ENCODE measurements around the gene RPL21. TPM values are rescaled to one million over a fixed set of nuclear protein-coding genes. Genes with fewer than 3 reads are reported as not detected.

RPL21 gene
- total and polyA plus RNA-seq, 2 donors (not counting 1 experiment from before 2014, with no cell fraction given): 831 to 1,841 TPM

DNA sequence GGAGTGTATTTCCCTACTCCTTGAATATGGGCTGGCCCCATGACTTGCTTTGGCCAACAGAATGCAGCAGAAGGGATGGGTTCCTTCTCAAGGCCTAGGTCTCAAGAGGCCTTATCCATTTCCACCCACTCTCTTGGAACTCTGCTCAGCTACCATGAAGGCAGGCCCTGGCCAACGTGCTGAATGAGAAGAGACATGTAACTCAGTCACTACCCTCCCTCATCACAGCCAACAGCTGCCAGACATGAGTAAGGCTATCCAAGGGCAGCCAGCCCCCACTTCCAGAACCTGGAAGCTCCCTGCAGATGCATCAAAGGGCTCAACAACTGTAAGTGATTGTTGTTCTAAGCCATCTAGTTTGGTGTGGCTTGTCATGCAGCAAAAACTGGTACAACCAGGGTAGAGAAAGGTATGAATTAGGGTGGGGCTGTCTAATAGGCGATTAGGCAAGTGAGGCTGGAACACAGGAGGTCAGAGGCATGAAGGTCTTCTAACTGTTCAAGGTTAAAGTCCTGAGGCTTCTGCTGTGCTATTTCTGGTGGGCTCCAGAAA lies 17.8 kb downstream of the RPL21 start:
- no peak overlapping the region for H3K27ac ChIP-seq (ENCODE audit: insufficient read depth, low read length)
- no peak overlapping the region for H3K4me2 ChIP-seq (ENCODE audit: extremely low read depth, insufficient read depth, low read length)
- H3K4me3 ChIP-seq (replicated peaks in 1 of 4; ENCODE audit: control extremely low read depth in 1 of 4, insufficient read depth in 1 of 4, low read depth in 3 of 4, low read length in 4 of 4): no peak overlapping the region
- H3K9me3 ChIP-seq (ENCODE audit: control insufficient read depth, insufficient read depth, low read depth, low read length): no peaks in the 10 kb centered on the region
- H3K79me2 ChIP-seq (ENCODE audit: control insufficient read depth, insufficient read depth, low read length): no peaks in the 10 kb centered on the region
- H3K4me1 ChIP-seq (ENCODE audit: control insufficient read depth, extremely low read depth, insufficient read depth, low read length): peaks cover 13% of the 10 kb centered on the region
- no peaks in the 10 kb centered on the region for H4K20me1 ChIP-seq (ENCODE audit: control insufficient read depth, extremely low read depth, insufficient read depth, low read length)
- no peaks in the 10 kb centered on the region for H3K36me3 ChIP-seq (ENCODE audit: control insufficient read depth, insufficient read depth, low read length)
- DNase-seq (ENCODE audit: low read depth in 2 of 2): no peak
- TF ChIP-seq EZH2 (IDR thresholded peaks at IDR 0.05; ENCODE audit: low read length, missing control alignments) (no peak), CTCF (conservative IDR thresholded peaks at IDR 0.05 in 1 of 2, IDR thresholded peaks at IDR 0.05 in 1 of 2; ENCODE audit: low read depth in 1 of 2, low read length in 2 of 2) (no peak)
- no peaks in the 10 kb centered on the region for H3K27me3 ChIP-seq (ENCODE audit: control insufficient read depth, insufficient read depth, low read length)
- no peak overlapping the region for H2AFZ ChIP-seq (ENCODE audit: low read length)
- no peak overlapping the region for H3K9ac ChIP-seq (ENCODE audit: insufficient read depth, low read length)

DNA sequence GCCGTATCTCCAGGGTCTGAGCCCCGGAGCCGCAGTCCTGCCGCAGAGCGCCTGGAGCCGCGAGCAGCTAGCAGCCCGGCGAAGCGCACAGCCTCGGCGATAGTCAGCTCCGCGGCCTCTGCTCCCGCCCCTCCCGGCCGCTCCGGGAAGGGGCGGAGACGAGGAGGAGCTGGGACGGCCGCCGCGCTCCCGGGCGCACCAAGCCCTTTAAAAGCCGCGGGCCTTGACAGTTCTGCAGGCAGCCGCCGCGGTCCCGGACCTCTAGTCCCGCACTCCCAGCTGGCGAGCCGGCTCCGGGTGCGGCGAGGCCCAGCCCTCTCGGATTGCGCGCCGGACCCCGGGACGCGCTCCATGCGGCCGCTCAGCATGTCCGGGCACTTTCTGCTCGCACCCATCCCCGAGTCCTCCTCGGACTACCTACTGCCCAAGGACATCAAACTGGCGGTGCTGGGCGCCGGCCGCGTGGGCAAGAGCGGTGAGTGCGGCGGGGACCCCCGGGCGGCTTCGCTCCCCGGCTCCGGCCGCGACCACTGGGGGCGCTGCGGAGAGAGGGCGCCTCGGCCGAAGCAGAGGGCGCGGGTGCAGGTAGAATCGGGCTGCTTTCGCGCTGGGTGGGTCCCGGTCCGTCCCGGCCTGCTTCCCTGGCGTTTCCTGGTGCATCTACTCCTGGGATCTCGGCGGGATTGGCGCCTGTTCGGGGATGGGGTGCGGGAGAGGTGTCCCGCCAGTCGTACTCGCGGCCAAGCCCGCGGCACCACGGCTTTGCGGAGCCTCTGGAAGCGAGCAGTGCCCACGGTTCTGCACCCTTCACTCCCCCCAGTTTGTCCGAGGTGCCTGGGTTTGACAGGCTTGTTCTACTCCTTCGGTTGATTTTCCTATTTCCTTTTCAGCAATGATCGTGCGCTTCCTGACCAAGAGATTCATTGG lies 19.5 kb downstream of the RPL21 start, which contains the start of gene RASL11A:
Gene RASL11A (plus strand): TSS at position 237 of the 927 bp plus-strand sequence. CDS start 115 bp downstream, at position 352.
- peak; percentile 86 to 94 for DNase-seq (ENCODE audit: low read depth in 2 of 2)
- peak within 1 kb of the TSS; percentile 82 for H3K9ac ChIP-seq (ENCODE audit: insufficient read depth, low read length)
- H3K4me3 ChIP-seq (replicated peaks in 1 of 4; ENCODE audit: control extremely low read depth in 1 of 4, insufficient read depth in 1 of 4, low read depth in 3 of 4, low read length in 4 of 4): peak within 1 kb of the TSS; percentile 70 to 94 (median 78)

More for the DNA sequence above, 19.5 kb downstream of the RPL21 start, which contains the start of gene RASL11A:
- Histone ChIP-seq H2AFZ (ENCODE audit: low read length) (peak within 1 kb of the TSS; percentile 75), H3K79me2 (ENCODE audit: control insufficient read depth, insufficient read depth, low read length) (no peaks in the 10 kb centered on the region), H3K27me3 (ENCODE audit: control insufficient read depth, insufficient read depth, low read length) (no peaks in the 10 kb centered on the region), H3K27ac (ENCODE audit: insufficient read depth, low read length) (peak within 1 kb of the TSS; percentile 77), H4K20me1 (ENCODE audit: control insufficient read depth, extremely low read depth, insufficient read depth, low read length) (no peaks in the 10 kb centered on the region), H3K36me3 (ENCODE audit: control insufficient read depth, insufficient read depth, low read length) (no peaks in the 10 kb centered on the region), H3K4me1 (ENCODE audit: control insufficient read depth, extremely low read depth, insufficient read depth, low read length) (peaks cover 6% of the 10 kb centered on the region), H3K9me3 (ENCODE audit: control insufficient read depth, insufficient read depth, low read depth, low read length) (no peaks in the 10 kb centered on the region), H3K4me2 (ENCODE audit: extremely low read depth, insufficient read depth, low read length) (peak within 1 kb of the TSS; percentile 94)
- TF ChIP-seq EZH2 (IDR thresholded peaks at IDR 0.05; ENCODE audit: low read length, missing control alignments) (no peak), CTCF (conservative IDR thresholded peaks at IDR 0.05 in 1 of 2, IDR thresholded peaks at IDR 0.05 in 1 of 2; ENCODE audit: low read depth in 1 of 2, low read length in 2 of 2) (peak; percentile 41 to 66)

All from fibroblast of lung (primary cell).